IgD-negative memory B cell (primary cell): Measurements from ENCODE around the gene CHN2. TPM values are rescaled to one million over a fixed set of nuclear protein-coding genes. Genes with fewer than 3 reads are reported as not detected.

Experiments
- H3K27ac Mint-ChIP-seq, 3 donors: one replicate each; pipeline ENCODE4 v1.8.0; 2020 to 2022; ENCODE audit warnings: mild to moderate bottlenecking in 3 of 3, mixed read lengths in 3 of 3, moderate library complexity in 1 of 3
- H3K27me3 Mint-ChIP-seq: one replicate; pipeline ENCODE4 v1.8.0; 2021; ENCODE audit warnings: mixed read lengths
- H3K36me3 Mint-ChIP-seq: one replicate; pipeline ENCODE4 v1.8.0; 2020; ENCODE audit warnings: mild to moderate bottlenecking, mixed read lengths
- H3K4me1 Mint-ChIP-seq, 3 donors: one replicate each; pipeline ENCODE4 v1.8.0; 2020 to 2022; ENCODE audit warnings: mixed read lengths in 3 of 3, mild to moderate bottlenecking in 1 of 3
- H3K4me3 Mint-ChIP-seq, 4 donors: one replicate each; pipeline ENCODE4 v1.8.0; 2020 to 2022; ENCODE audit warnings: mild to moderate bottlenecking in 4 of 4, mixed read lengths in 4 of 4, moderate library complexity in 3 of 4
- H3K9me3 Mint-ChIP-seq, 3 donors: one replicate each; pipeline ENCODE4 v1.8.0; 2020 to 2021; ENCODE audit warnings: mixed read lengths in 3 of 3, mild to moderate bottlenecking in 1 of 3
- polyA plus RNA-seq: library from polyadenylated mRNA; unstranded; fragments of 300-500 nt; fragmentation: Illumina TruSeq; gene quantifications from one replicate; pipeline ENCODE4 v1.2.3, GENCODE V29; 2021

Gene CHN2
- polyA plus RNA-seq, 1 donor from 2014 or later: 3.0 TPM

DNA sequence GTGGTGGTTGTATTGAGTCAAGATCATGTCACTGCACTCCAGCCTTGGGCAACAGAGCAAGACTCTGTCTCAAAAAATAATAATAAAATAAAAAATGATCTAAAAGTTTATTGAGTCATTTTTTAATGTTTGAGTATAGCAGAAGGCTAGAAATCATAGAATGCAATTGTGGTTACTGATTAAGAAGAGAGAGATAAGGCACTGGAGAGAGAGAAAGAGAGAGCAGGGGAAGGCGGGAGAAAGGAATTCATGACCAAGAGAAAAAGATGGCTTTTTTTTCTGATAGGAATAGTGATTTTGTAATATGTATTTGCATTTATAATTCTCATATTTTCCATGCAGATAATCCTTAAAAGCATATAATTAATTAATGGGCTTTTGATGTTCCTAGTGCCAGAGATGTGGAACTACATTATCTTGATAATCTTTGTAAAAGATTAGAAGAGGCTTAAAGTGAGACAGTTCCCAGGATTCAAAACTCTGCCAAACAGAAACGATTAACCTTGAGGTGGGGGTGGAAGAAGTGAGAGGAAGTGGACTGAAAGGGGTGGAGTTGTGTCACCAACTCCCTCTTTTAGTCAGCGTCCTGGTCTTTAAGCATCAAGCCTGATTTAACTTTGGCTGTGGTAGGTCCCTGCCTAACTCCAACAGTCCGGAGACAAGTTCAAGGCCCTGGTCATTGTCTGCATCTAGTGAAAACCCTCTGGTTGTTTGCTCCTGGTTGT lies 76.2 kb downstream of the CHN2 start:
- Mint-ChIP-seq H3K9me3 (no peaks in the 10 kb centered on the region), H3K36me3 (no peaks in the 10 kb centered on the region), H3K4me3 (peak overlapping the region in 1 of 4 donors; percentile 7), H3K4me1 (peaks cover 10 to 12% (median 11%) of the 10 kb centered on the region in 3 donors), H3K27me3 (peaks cover 3% of the 10 kb centered on the region), H3K27ac (no peak overlapping the region)

DNA sequence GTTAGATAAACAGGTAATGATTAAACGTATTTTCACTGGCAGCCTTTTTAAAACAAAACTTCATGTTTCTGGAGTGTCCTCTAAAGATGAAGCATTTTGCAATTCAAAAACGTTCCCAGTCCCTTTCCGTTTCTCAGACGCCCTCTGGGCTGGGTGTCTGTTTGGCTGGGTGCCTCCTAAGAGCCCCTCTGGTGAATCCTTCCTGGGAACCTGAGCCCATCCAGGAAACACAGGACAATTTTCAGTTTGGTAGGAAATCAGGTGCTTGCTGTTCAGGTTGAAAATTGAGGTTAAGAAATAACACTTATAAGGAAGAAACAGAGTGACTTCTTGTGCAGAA lies 76.7 kb downstream of the CHN2 start:
- H3K4me3 Mint-ChIP-seq: peak overlapping the region in 2 of 4 donors; percentile 48 to 61
- peaks cover 10 to 15% (median 15%) of the 10 kb centered on the region in 3 donors for H3K4me1 Mint-ChIP-seq
- no peaks in the 10 kb centered on the region for H3K36me3 Mint-ChIP-seq
- H3K27ac Mint-ChIP-seq: no peak overlapping the region
- no peaks in the 10 kb centered on the region for H3K9me3 Mint-ChIP-seq
- H3K27me3 Mint-ChIP-seq: peaks cover 3% of the 10 kb centered on the region

DNA sequence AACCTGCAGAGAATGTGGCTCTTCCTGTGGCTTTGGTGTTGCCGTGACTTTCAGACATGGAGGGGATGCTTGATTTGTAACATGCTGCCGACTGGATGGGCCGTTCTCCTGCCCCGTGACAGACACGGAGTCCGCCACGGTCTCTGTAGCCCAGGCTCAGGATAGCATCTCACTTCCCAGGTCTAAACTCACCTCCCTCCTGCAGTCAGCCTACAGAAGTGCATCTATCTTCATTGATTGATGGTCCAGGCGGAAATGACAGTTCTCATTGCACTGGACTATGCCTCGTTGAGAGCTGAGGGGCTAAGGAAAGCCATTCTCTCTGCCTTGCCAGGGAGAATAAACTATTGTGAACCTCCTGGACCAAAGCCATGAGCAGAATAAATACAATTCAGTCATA lies 77.5 kb downstream of the CHN2 start:
- Mint-ChIP-seq H3K36me3 (no peaks in the 10 kb centered on the region), H3K27me3 (peaks cover 6% of the 10 kb centered on the region), H3K4me1 (peaks cover 10 to 15% (median 15%) of the 10 kb centered on the region in 3 donors), H3K9me3 (no peaks in the 10 kb centered on the region), H3K27ac (no peak overlapping the region), H3K4me3 (no peak overlapping the region)

DNA sequence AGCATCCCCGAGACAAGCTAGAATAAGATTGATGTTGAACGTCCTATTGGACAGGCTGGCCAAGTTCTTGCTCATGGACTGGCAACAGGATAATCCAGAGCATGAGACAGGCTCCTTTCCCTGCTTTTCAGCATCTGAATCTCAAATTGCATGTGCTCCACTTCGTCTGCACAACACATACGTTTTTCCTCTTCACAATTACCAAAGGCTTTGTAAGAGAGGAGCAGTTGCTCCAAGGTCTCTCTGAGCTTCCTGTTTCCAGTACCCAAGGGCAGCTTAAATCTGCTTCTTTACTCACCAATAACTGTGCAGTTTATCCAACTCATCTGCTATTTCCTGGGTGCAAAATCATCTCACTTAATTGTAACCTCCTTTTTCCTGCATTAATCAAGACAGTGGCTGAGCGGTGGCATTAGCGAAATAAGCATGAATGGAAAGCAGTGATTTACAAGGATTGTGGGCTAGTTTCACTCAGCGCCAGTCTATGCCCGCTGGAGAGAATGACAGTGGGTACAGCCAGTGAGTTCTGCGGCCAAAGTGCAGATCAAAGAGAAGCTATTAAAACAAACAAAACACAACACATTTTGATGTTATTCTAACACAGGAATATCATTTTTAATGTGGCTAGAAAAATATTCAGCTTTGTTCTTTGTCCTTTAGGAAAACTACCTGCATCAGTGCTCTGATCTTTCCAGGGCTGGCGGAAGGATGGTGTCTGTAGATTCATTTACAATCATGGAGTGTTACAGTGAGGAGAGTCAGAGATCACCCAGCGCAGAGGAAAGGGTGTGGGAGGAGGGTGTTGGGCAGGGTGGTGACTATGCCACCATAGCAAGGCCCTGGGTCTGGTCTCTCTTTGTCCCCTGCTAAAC lies 79.8 kb downstream of the CHN2 start:
- Mint-ChIP-seq H3K27ac (no peak overlapping the region), H3K9me3 (no peaks in the 10 kb centered on the region), H3K27me3 (peaks cover 6% of the 10 kb centered on the region), H3K4me3 (no peak overlapping the region), H3K36me3 (no peaks in the 10 kb centered on the region), H3K4me1 (peaks cover 10 to 15% (median 15%) of the 10 kb centered on the region in 3 donors)

DNA sequence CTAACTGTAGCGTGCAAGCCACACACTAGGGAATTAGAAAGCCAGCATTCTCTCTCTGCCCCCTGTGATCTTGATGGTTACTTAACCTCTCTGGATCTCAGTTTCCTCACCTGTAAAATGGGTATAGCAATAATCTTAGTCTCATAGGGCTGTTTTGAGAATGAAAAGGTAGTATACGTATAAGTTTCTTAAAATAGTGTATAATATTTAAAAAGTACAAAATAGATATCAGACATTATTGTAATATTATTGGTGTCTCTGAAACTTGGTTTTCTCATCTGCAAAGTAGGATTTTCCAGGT lies 80.4 kb downstream of the CHN2 start:
- H3K36me3 Mint-ChIP-seq: no peaks in the 10 kb centered on the region
- peaks cover 10 to 15% (median 15%) of the 10 kb centered on the region in 3 donors for H3K4me1 Mint-ChIP-seq
- no peak overlapping the region for H3K27ac Mint-ChIP-seq
- peaks cover 0 to 2% (median 0%) of the 10 kb centered on the region in 3 donors for H3K9me3 Mint-ChIP-seq
- H3K4me3 Mint-ChIP-seq: no peak overlapping the region
- H3K27me3 Mint-ChIP-seq: peaks cover 8% of the 10 kb centered on the region

DNA sequence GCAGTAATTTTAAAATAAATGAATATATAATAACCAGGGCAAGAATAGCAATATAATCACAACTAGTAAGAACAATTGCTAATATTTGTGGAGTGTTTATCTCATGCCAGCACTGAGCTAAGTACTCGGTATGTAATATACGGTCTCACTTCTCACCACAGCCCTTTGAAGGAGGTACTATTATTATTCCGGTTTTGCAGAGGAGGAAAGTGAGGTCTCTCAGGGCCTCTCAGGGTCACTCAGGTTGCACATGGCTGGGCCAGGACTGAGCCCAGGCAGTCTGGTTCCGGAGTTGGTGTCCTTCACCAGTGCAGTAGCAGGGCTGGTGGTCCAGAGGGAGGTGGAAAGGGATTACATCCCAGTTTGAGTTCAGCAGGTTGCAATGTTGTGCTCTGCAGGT lies 80.9 kb downstream of the CHN2 start:
- H3K4me1 Mint-ChIP-seq: peaks cover 10 to 15% (median 15%) of the 10 kb centered on the region in 3 donors
- H3K27ac Mint-ChIP-seq: no peak overlapping the region
- peak overlapping the region in 1 of 4 donors; percentile 13 for H3K4me3 Mint-ChIP-seq
- no peaks in the 10 kb centered on the region for H3K36me3 Mint-ChIP-seq
- H3K27me3 Mint-ChIP-seq: peaks cover 8% of the 10 kb centered on the region
- peaks cover 0 to 2% (median 0%) of the 10 kb centered on the region in 3 donors for H3K9me3 Mint-ChIP-seq

DNA sequence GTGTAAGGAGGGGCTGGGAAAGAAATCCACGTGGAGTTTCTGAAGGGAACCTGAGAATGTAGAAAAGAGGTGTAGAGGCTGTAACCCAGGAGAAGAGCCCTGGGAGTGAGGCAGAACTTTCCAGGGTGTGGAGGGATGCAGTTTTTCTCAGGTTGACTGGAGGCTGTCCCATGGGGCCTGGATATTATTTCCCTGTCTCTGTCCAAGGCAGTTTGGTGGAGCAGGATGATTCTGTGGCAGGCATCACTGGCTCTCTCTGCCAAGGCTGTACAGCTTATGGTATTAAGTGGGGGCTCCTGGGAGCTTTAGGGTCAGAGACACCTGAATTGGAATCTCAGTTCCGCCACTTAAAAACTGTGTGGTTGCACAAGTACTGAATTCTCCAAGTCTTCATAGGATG lies 81.6 kb downstream of the CHN2 start:
- Mint-ChIP-seq H3K4me3 (no peak overlapping the region), H3K36me3 (no peaks in the 10 kb centered on the region), H3K27me3 (peaks cover 8% of the 10 kb centered on the region), H3K4me1 (peaks cover 7 to 9% (median 8%) of the 10 kb centered on the region in 3 donors), H3K9me3 (peaks cover 0 to 2% (median 0%) of the 10 kb centered on the region in 3 donors), H3K27ac (no peak overlapping the region)

DNA sequence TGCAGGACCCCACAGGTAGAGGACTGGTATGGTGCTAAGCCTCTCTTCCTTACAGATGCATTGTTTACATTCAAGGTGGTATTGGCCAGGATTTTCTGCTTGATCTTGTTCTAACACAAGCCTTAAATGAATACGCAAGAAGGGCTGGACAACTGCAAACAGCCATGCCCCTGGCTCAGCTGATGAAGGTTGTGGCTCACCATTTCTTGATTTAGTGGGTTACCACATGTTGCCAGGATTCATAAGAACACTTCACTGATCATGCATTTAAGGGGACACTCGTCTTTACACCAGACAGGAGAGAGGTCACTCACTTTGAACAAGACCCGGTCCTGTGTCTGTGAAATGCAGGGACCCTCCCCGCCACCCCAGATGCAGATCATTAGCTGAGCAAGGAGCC lies 82.2 kb downstream of the CHN2 start:
- H3K36me3 Mint-ChIP-seq: no peaks in the 10 kb centered on the region
- H3K27me3 Mint-ChIP-seq: peaks cover 8% of the 10 kb centered on the region
- H3K4me1 Mint-ChIP-seq: peaks cover 1 to 9% (median 2%) of the 10 kb centered on the region in 3 donors
- H3K9me3 Mint-ChIP-seq: peaks cover 0 to 2% (median 0%) of the 10 kb centered on the region in 3 donors
- H3K4me3 Mint-ChIP-seq: no peak overlapping the region
- H3K27ac Mint-ChIP-seq: no peak overlapping the region

DNA sequence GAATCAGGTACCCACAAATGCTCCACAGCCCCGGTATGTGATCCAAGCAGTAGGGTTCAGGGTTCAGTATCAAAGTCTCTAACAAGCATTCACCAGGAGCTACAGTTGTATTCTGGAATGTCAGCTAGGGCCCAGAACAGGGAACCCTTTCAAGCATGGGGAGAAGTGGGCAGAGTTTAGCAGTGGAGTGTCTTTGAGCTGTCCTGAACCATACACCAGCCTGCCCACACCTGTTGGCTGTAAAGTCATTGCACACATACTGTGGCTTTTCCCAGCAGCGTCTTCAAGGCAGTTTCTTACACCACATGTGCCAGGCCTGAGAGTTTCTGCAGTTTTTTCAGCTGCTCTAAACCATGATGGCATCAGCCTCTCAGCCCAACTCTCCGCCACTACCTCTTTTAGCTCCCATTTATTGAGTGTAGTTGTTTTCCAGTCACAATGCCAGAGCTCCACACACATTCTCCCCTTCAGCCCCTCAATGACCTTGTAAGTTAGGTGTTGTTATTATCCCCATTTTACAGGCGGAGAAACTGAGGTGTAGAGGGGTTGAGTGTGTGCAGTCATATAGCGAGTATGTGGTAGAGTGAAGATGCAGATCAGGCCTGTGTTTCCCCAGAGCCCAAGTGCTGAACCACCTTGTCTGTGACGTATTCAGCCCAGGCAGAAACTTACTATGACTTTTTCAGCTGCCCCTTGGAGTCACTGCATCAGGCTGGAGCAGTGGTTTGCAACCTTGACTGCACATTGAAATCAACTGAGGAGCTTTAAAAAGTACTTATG lies 83.1 kb downstream of the CHN2 start:
- Mint-ChIP-seq H3K27me3 (peaks cover 8% of the 10 kb centered on the region), H3K27ac (no peak overlapping the region), H3K4me1 (peaks cover 3 to 11% (median 3%) of the 10 kb centered on the region in 3 donors)

DNA sequence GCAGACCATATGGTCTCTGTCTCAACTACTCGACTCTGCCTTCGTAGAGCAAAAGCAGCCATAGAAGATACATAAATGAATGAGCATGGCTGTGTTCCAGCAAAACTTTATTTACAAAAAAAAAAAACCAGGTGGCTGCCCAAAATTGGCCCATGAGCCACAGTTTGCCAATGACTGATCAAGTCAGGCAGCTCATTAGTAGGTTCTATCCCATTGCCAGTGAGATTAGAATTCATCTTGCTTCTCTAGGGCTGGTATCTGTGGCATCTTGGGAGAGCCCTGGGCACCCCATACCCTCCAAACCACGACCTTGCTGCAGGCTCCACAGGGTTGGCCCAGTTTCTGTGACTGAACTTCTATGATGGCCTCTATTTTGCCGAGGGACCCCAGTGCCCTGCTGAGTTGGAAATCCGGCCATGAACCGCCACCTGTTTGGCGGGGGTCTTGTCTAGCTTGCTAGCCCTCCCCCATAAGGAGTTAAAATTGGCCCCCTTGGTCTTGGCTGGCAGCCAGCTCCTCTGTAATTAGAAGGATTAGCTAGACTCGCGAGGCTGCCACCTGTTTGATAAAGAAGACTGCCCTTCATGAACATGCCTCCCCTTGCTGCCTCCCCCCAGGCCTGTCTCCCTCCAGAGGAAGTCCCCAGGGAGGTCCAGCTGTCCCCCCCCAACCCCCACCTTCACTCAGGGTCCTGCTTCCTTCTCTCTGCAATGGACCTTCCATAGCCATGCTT lies 83.9 kb downstream of the CHN2 start:
- peaks cover 4 to 19% (median 7%) of the 10 kb centered on the region in 3 donors for H3K4me1 Mint-ChIP-seq
- no peaks in the 10 kb centered on the region for H3K36me3 Mint-ChIP-seq
- peaks cover 0 to 2% (median 0%) of the 10 kb centered on the region in 3 donors for H3K9me3 Mint-ChIP-seq
- no peak overlapping the region for H3K27ac Mint-ChIP-seq
- H3K27me3 Mint-ChIP-seq: peaks cover 8% of the 10 kb centered on the region
- H3K4me3 Mint-ChIP-seq: no peak overlapping the region

More for the DNA sequence above, 83.1 kb downstream of the CHN2 start:
- Mint-ChIP-seq H3K9me3 (peaks cover 0 to 2% (median 0%) of the 10 kb centered on the region in 3 donors), H3K36me3 (no peaks in the 10 kb centered on the region), H3K4me3 (no peak overlapping the region)

DNA sequence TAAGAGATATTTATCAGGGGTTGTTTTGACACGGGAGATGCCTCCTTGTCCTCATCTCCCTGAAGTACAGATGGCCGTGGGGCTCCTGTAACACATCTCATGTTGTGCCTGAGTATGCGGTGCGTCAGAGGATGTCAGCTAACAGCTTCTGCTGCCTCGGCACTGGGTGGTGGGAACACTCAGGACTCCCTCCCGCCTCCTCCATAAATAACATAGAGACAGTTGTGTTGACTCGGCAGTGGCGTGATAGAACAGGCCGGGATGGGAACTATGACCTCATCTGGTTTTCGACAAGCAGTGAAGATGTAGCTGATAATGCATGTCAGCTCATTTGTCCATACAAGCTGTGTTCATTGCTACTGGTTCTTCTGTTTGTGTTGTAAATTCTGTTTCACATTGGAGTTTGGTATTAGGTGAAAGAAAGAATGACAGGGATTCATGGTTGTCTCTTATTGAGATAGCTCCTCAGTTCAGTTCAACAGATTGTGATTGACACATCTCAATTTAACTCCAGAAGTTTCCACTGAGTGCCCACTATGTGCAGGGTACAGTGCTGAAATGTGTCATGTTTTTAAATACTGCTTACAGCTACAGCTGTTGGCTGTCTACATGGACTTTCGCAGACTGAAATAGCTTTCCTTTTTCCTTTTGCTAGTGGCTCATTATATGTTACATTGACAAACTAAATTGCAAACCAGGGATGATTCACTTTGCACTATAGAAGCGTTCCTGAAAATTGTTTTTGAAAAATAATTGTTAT lies 87.4 kb downstream of the CHN2 start:
- Mint-ChIP-seq H3K9me3 (peaks cover 0 to 2% (median 0%) of the 10 kb centered on the region in 3 donors), H3K36me3 (no peaks in the 10 kb centered on the region), H3K4me1 (peaks cover 2 to 10% (median 6%) of the 10 kb centered on the region in 3 donors), H3K4me3 (no peak overlapping the region), H3K27me3 (peaks cover 4% of the 10 kb centered on the region), H3K27ac (no peak overlapping the region)

DNA sequence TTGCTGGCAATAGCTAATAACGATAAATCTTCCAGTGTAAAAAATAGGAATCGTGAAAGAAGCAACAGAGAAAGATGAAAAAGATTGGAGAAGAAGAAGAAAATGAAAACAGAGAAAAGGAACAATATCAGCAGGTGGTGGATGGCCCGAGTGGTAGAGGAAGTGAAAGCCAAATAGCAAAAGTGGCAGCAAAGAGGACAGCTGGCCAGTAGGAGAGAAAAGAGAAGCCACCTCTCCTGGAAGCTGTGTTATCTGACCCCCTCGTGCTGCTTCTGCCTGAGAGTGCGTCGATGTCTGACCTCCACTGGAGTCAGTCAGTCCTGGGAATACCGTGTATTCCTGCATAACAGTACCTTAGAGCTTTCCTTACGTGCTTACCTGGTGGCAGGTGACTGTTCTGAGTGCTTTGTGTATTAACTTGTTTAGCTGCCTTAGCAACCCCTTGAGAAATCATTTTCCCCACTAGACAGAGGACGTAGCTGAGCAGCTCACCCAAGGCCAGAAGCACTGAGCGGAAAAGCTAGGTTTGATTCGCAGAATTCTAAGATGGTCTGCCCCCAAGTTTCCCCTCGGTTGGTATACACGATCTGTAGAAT lies 88.3 kb downstream of the CHN2 start:
- Mint-ChIP-seq H3K4me3 (peak overlapping the region in 1 of 4 donors; percentile 3), H3K4me1 (peaks cover 2 to 10% (median 6%) of the 10 kb centered on the region in 3 donors), H3K36me3 (no peaks in the 10 kb centered on the region), H3K27me3 (peaks cover 5% of the 10 kb centered on the region), H3K27ac (peak overlapping the region in 2 of 3 donors; percentile 16 to 32), H3K9me3 (peaks cover 0 to 2% (median 0%) of the 10 kb centered on the region in 3 donors)

DNA sequence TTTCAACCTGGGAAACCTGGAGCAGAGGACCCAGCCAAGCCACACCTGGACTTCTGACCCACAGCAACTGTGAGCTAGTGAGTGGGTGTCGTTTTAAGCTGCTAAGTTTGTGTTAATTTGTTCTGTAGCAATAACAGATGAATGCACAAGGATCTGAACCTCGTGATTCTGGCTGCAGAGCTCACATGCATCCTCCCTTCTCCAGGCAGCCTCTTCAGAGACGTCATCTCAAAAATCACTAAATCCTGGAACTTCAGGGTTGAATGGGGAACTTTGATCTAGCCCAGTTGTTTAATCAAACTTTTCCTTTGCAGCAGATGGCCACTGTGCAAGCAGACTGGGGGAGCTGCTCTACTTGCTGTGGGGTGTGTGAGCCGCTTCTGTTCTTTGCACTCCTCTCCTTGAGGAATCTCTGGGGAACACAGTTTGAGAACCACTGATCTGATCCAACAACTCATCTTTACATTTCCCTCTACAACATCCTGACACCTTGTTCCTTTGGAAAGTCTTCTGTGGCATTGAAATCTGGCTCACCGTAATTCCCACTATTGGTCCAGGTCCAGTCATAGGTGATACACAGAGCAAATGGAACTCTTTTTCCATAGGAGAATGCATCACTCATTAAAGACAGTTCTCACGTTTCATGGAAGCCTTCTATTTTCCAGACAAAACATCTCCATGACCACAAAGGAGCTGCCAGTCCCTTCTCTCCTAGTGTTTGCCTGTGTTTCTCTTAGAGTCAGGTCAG lies 90.3 kb downstream of the CHN2 start:
- H3K27ac Mint-ChIP-seq: no peak overlapping the region

More for the DNA sequence above, 90.3 kb downstream of the CHN2 start:
- H3K4me1 Mint-ChIP-seq: peaks cover 17 to 26% (median 21%) of the 10 kb centered on the region in 3 donors
- peaks cover 9% of the 10 kb centered on the region for H3K27me3 Mint-ChIP-seq
- H3K9me3 Mint-ChIP-seq: no peaks in the 10 kb centered on the region
- no peaks in the 10 kb centered on the region for H3K36me3 Mint-ChIP-seq
- H3K4me3 Mint-ChIP-seq: no peak overlapping the region
